ENCODE data around the gene KCNJ9.

The KCNJ9 gene

GRCh38 chr1:160050619-160051018 lies 30.7 kb upstream of the KCNJ9 start:
- no peaks in the 10 kb centered on the region for H3F3A ChIP-seq (ENCODE audit: control insufficient read depth, insufficient read depth)
- peaks cover 12% of the 10 kb centered on the region for H3K4me1 ChIP-seq (ENCODE audit: control insufficient read depth, low read length)
- H3K4me2 ChIP-seq (ENCODE audit: low read length), result no peak overlapping the region
- no peaks in the 10 kb centered on the region for H3K36me3 ChIP-seq (ENCODE audit: control insufficient read depth, low read length)
- H3K27ac ChIP-seq (ENCODE audit: low read depth, low read length), result no peak overlapping the region
- H3K9me2 ChIP-seq (replicated peaks; ENCODE audit: control insufficient read depth, low read length), result no peaks in the 10 kb centered on the region
- no peaks in the 10 kb centered on the region for H4K20me1 ChIP-seq (ENCODE audit: control insufficient read depth, insufficient read depth, low read depth, low read length)
- H3K79me2 ChIP-seq (ENCODE audit: control insufficient read depth, low read length), result no peaks in the 10 kb centered on the region
- H3K4me3 ChIP-seq (ENCODE audit: low read length), result no peak overlapping the region
- TF ChIP-seq EZH2phosphoT487 (IDR thresholded peaks at IDR 0.05; ENCODE audit: borderline replicate concordance, low read length) (no peak), CTCF (IDR thresholded peaks at IDR 0.05; ENCODE audit: low read depth, low read length, poor library complexity, severe bottlenecking) (no peak)
- H3K27me3 ChIP-seq (ENCODE audit: control insufficient read depth, low read length), result peaks cover 62% of the 10 kb centered on the region
- H3K9me3 ChIP-seq (ENCODE audit: control insufficient read depth, insufficient read depth, low read length), result no peaks in the 10 kb centered on the region

- no peaks in the 10 kb centered on the region for H3K4me1 ChIP-seq (ENCODE audit: control insufficient read depth, low read length)
- H3F3A ChIP-seq (ENCODE audit: control insufficient read depth, insufficient read depth), result no peaks in the 10 kb centered on the region
- no peak overlapping the region for H3K4me3 ChIP-seq (ENCODE audit: low read length)
- H3K9me3 ChIP-seq (ENCODE audit: control insufficient read depth, insufficient read depth, low read length), result no peaks in the 10 kb centered on the region
- no peaks in the 10 kb centered on the region for H3K9me2 ChIP-seq (replicated peaks; ENCODE audit: control insufficient read depth, low read length)
- no peaks in the 10 kb centered on the region for H4K20me1 ChIP-seq (ENCODE audit: control insufficient read depth, insufficient read depth, low read depth, low read length)
- H3K4me2 ChIP-seq (ENCODE audit: low read length), result no peak overlapping the region
- H3K79me2 ChIP-seq (ENCODE audit: control insufficient read depth, low read length), result no peaks in the 10 kb centered on the region
- no peak overlapping the region for H3K27ac ChIP-seq (ENCODE audit: low read depth, low read length)
- H3K27me3 ChIP-seq (ENCODE audit: control insufficient read depth, low read length), result peaks cover 70% of the 10 kb centered on the region
- H3K36me3 ChIP-seq (ENCODE audit: control insufficient read depth, low read length), result no peaks in the 10 kb centered on the region
- TF ChIP-seq EZH2phosphoT487 (IDR thresholded peaks at IDR 0.05; ENCODE audit: borderline replicate concordance, low read length) (no peak), CTCF (IDR thresholded peaks at IDR 0.05; ENCODE audit: low read depth, low read length, poor library complexity, severe bottlenecking) (no peak)
Observed at GRCh38 chr1:160052936-160053335, 28.4 kb upstream of the KCNJ9 start.

- H3K9me3 ChIP-seq (ENCODE audit: control insufficient read depth, insufficient read depth, low read length), result no peaks in the 10 kb centered on the region
- H3K79me2 ChIP-seq (ENCODE audit: control insufficient read depth, low read length), result no peaks in the 10 kb centered on the region
- H3K4me2 ChIP-seq (ENCODE audit: low read length), result no peak overlapping the region
- H3K4me1 ChIP-seq (ENCODE audit: control insufficient read depth, low read length), result no peaks in the 10 kb centered on the region
- no peaks in the 10 kb centered on the region for H4K20me1 ChIP-seq (ENCODE audit: control insufficient read depth, insufficient read depth, low read depth, low read length)
- no peaks in the 10 kb centered on the region for H3K9me2 ChIP-seq (replicated peaks; ENCODE audit: control insufficient read depth, low read length)
- no peak overlapping the region for H3K4me3 ChIP-seq (ENCODE audit: low read length)
- TF ChIP-seq EZH2phosphoT487 (IDR thresholded peaks at IDR 0.05; ENCODE audit: borderline replicate concordance, low read length) (no peak), CTCF (IDR thresholded peaks at IDR 0.05; ENCODE audit: low read depth, low read length, poor library complexity, severe bottlenecking) (no peak)
- H3K36me3 ChIP-seq (ENCODE audit: control insufficient read depth, low read length), result no peaks in the 10 kb centered on the region
- peaks cover 66% of the 10 kb centered on the region for H3K27me3 ChIP-seq (ENCODE audit: control insufficient read depth, low read length)
- no peaks in the 10 kb centered on the region for H3F3A ChIP-seq (ENCODE audit: control insufficient read depth, insufficient read depth)
- H3K27ac ChIP-seq (ENCODE audit: low read depth, low read length), result no peak overlapping the region
Observed at GRCh38 chr1:160053548-160054365, 27.6 kb upstream of the KCNJ9 start.
